ENCODE measurements around the gene CRYZ.
"Not testable (repeated sequence)": the region's sequence is repeated elsewhere in the genome, so short reads cannot be mapped to it uniquely, and the experiment has no call there.

The CRYZ gene

GRCh38 chr1:74733604-74734484 is 994 bp upstream of the CRYZ start:
- Histone ChIP-seq H3K27me3 (ENCODE audit: insufficient read depth, low read depth, severe bottlenecking) (no peaks in the 10 kb centered on the region), H3K9me3 (ENCODE audit: severe bottlenecking) (no peaks in the 10 kb centered on the region), H3K36me3 (peaks cover 10% of the 10 kb centered on the region), H3K4me3 (ENCODE audit: low read depth, low read length) (peak overlapping the region; percentile 95), H3K27ac (peak overlapping the region; percentile 86)
- peak; percentile 48 for DNase-seq
- TF ChIP-seq CTCF (IDR thresholded peaks at IDR 0.05; ENCODE audit: low read depth, low read length), result peak; percentile 56

GRCh38 chr1:74732071-74732946 is 541 bp downstream of the CRYZ start:
- H3K36me3 ChIP-seq; H3K9me3 ChIP-seq (ENCODE audit: severe bottlenecking); H3K27me3 ChIP-seq (ENCODE audit: insufficient read depth, low read depth, severe bottlenecking): not testable (repeated sequence)
- Histone ChIP-seq H3K4me3 (ENCODE audit: low read depth, low read length) (peak overlapping the region; percentile 95), H3K27ac (peak overlapping the region; percentile 86)
- peak; percentile 26 for DNase-seq

DNA sequence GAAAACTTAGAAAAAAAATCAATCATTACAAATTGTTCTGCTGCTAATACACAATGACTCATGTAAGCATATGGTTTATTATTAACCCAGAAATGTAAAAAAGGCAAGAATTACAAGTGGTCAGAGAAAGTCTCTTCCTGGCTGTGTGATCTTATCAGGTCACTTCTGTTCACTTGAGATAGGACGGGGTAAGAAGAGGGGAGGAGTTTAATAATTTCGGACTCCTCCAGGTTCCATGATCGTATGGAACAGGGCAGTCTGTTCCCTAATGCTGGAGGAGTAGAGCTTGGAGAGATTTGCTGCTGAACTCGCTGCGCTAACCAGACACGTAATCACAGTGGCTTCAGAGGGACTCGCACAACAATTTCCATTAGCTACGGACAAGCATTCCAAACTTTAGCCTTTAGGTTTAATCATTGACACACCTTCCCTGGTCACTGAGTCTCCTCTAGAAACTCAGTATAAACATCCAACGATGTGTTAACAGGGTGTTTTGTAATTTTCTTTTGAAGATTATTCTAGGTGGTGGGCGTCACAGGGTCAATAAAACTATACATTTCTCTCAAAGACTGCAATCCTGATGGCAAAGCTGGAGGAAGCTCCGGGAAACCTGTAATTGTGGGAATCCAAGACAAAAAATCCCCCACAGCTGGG is 1.3 kb downstream of the CRYZ start:
- peaks cover 5% of the 10 kb centered on the region for H3K36me3 ChIP-seq
- no peaks in the 10 kb centered on the region for H3K27me3 ChIP-seq (ENCODE audit: insufficient read depth, low read depth, severe bottlenecking)
- H3K27ac ChIP-seq, result no peak overlapping the region
- H3K9me3 ChIP-seq (ENCODE audit: severe bottlenecking), result peaks cover under 1% of the 10 kb centered on the region
- H3K4me3 ChIP-seq (ENCODE audit: low read depth, low read length), result no peak overlapping the region
- no peak for DNase-seq
- TF ChIP-seq CTCF (IDR thresholded peaks at IDR 0.05; ENCODE audit: low read depth, low read length), result no peak

- no peak for TF ChIP-seq CTCF (IDR thresholded peaks at IDR 0.05; ENCODE audit: low read depth, low read length)
- Histone ChIP-seq H3K4me3 (ENCODE audit: low read depth, low read length) (no peak overlapping the region), H3K27ac (no peak overlapping the region), H3K9me3 (ENCODE audit: severe bottlenecking) (peaks cover 8% of the 10 kb centered on the region), H3K36me3 (peaks cover 3% of the 10 kb centered on the region; the same call in 1 of the 2 replicates), H3K27me3 (ENCODE audit: insufficient read depth, low read depth, severe bottlenecking) (no peaks in the 10 kb centered on the region)
- no peak for DNase-seq
Measured at GRCh38 chr1:74729741-74730478, 2.9 kb downstream of the CRYZ start.

DNA sequence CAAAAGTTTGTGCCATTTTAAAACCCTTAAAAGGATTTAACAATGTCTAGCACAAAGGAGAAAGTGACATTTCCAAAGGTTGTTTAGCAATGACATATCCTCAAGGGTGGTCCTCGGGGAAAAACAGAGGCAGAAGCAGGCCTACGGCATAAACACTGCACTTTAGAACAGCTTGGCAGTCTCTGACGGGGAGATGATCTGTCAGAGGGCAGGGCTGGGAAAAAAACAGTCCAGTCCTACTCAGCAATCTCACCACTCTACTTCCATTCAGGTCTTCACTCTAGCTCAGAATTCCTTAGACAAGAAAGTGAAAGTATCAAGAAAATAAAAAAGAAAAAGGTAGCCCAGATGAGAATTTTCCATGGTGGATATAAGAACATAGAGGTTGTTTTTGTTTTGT is 4.1 kb downstream of the CRYZ start:
- Histone ChIP-seq H3K4me3 (ENCODE audit: low read depth, low read length) (no peak overlapping the region), H3K27ac (no peak overlapping the region), H3K36me3 (no peaks in the 10 kb centered on the region), H3K27me3 (ENCODE audit: insufficient read depth, low read depth, severe bottlenecking) (no peaks in the 10 kb centered on the region), H3K9me3 (ENCODE audit: severe bottlenecking) (peaks cover 8% of the 10 kb centered on the region)
- TF ChIP-seq CTCF (IDR thresholded peaks at IDR 0.05; ENCODE audit: low read depth, low read length), result no peak
- DNase-seq, result no peak
